ENCODE data around the gene HMGN3. TPM values are rescaled to one million over a fixed set of nuclear protein-coding genes. Genes with fewer than 3 reads are reported as not detected.

The HMGN3 gene
- total RNA-seq, 1 experiment from 2014 or later = 151 TPM

GRCh38 chr6:79184641-79185040 is 49.8 kb downstream of the HMGN3 start:
- Mint-ChIP-seq H3K27ac (no peak overlapping the region), H3K4me1 (peaks cover 31% of the 10 kb centered on the region), H3K36me3 (no peaks in the 10 kb centered on the region), H3K27me3 (ENCODE audit: low read depth) (no peaks in the 10 kb centered on the region), H3K4me3 (no peak overlapping the region), H3K9me3 (0 out of 2 replicates have a peak, but pooled peaks cover 6% of the 10 kb centered on the region)
- POLR2A ChIA-PET = no interaction called here
- no peak for ATAC-seq
- no peak for DNase-seq (ENCODE audit: low spot score)
- CTCF ChIA-PET = no interaction called here
- no peak for TF ChIP-seq MYBL2 (CRISPR knock-in tag; IDR thresholded peaks at IDR 0.05)
- TF ChIP-seq ZNF671 (CRISPR knock-in tag; IDR thresholded peaks at IDR 0.05) = no peak
- no peak for TF ChIP-seq ZNF416 (CRISPR knock-in tag; IDR thresholded peaks at IDR 0.05)
- no peak for TF ChIP-seq ATF6 (CRISPR knock-in tag; IDR thresholded peaks at IDR 0.05)
- TF ChIP-seq GRHL2 (CRISPR knock-in tag; IDR thresholded peaks at IDR 0.05; ENCODE audit: insufficient replicate concordance, severe bottlenecking) = no peak
- no peak for TF ChIP-seq NFATC4 (CRISPR knock-in tag; IDR thresholded peaks at IDR 0.05)
- TF ChIP-seq STAT6 (CRISPR knock-in tag; conservative IDR thresholded peaks at IDR 0.05; ENCODE audit: low read depth) = no peak
- TF ChIP-seq ZNF423 (CRISPR knock-in tag; IDR thresholded peaks at IDR 0.05) = no peak
- no peak for TF ChIP-seq PRRX2 (CRISPR knock-in tag; IDR thresholded peaks at IDR 0.05)
- TF ChIP-seq NFE2L1 (CRISPR knock-in tag; IDR thresholded peaks at IDR 0.05) = no peak
- no peak for TF ChIP-seq IRF1 (CRISPR knock-in tag; IDR thresholded peaks at IDR 0.05)
- TF ChIP-seq NFYB (CRISPR knock-in tag; conservative IDR thresholded peaks at IDR 0.05; ENCODE audit: low read depth) = no peak
- no peak for TF ChIP-seq ELF4 (CRISPR knock-in tag; IDR thresholded peaks at IDR 0.05; ENCODE audit: low read depth)
- TF ChIP-seq GTF2I (CRISPR knock-in tag; conservative IDR thresholded peaks at IDR 0.05) = no peak
- TF ChIP-seq ATF3 (CRISPR knock-in tag; conservative IDR thresholded peaks at IDR 0.05) = no peak
- no peak for TF ChIP-seq HMGXB4 (CRISPR knock-in tag; IDR thresholded peaks at IDR 0.05)
- TF ChIP-seq CBFB (CRISPR knock-in tag; IDR thresholded peaks at IDR 0.05; ENCODE audit: low read depth) = no peak
- no peak for TF ChIP-seq ZNF219 (CRISPR knock-in tag; IDR thresholded peaks at IDR 0.05; ENCODE audit: borderline replicate concordance)
- no peak for TF ChIP-seq SMAD3 (CRISPR knock-in tag; IDR thresholded peaks at IDR 0.05; ENCODE audit: borderline replicate concordance)

- Mint-ChIP-seq H3K27ac (no peak overlapping the region), H3K4me1 (peaks cover 26% of the 10 kb centered on the region), H3K27me3 (ENCODE audit: low read depth) (no peaks in the 10 kb centered on the region), H3K36me3 (no peaks in the 10 kb centered on the region), H3K9me3 (0 out of 2 replicates have a peak, but pooled peaks cover 6% of the 10 kb centered on the region), H3K4me3 (no peak overlapping the region)
- DNase-seq (ENCODE audit: low spot score) = no peak
- ChIA-PET POLR2A (no interaction called here), CTCF (interaction anchor here (1.1 kb wide), 1 partner anchor 56 kb away, joined by 3 read pairs; no protein-coding TSS in a partner anchor)
- TF ChIP-seq KAT7 (CRISPR knock-in tag; IDR thresholded peaks at IDR 0.05; ENCODE audit: borderline replicate concordance) (no peak), CDX4 (CRISPR knock-in tag; IDR thresholded peaks at IDR 0.05; ENCODE audit: borderline replicate concordance) (no peak), MLX (CRISPR knock-in tag; IDR thresholded peaks at IDR 0.05) (no peak), NFATC4 (CRISPR knock-in tag; IDR thresholded peaks at IDR 0.05) (no peak), TP53 (CRISPR knock-in tag; IDR thresholded peaks at IDR 0.05) (no peak), NFYB (CRISPR knock-in tag; conservative IDR thresholded peaks at IDR 0.05; ENCODE audit: low read depth) (no peak)
- no peak for ATAC-seq
Measured at GRCh38 chr6:79184086-79184485, 50.4 kb downstream of the HMGN3 start.
